ENCODE measurements around the gene GPLD1.
"Not testable (repeated sequence)": the region's sequence is repeated elsewhere in the genome, so short reads cannot be mapped to it uniquely, and the experiment has no call there.

GPLD1 gene

GRCh38 chr6:24453921-24454320 lies 35.5 kb downstream of the GPLD1 start:
- DNase-seq, result no peak

GRCh38 chr6:24451581-24452388 lies 37.6 kb downstream of the GPLD1 start:
- DNase-seq, result no peak

- DNase-seq, result no peak
Measured at GRCh38 chr6:24448828-24449525, 40.4 kb downstream of the GPLD1 start.

- DNase-seq, result no peak
Measured at GRCh38 chr6:24448396-24448795, 41.0 kb downstream of the GPLD1 start.

- DNase-seq, result no peak
Measured at GRCh38 chr6:24446670-24447069, 42.7 kb downstream of the GPLD1 start.

GRCh38 chr6:24445704-24446103 lies 43.7 kb downstream of the GPLD1 start:
- DNase-seq, result peak; percentile 45 to 80

GRCh38 chr6:24444588-24444987 lies 44.8 kb downstream of the GPLD1 start:
- DNase-seq, result no peak

- no peak for DNase-seq
Measured at GRCh38 chr6:24441599-24441904, 47.8 kb downstream of the GPLD1 start.

- no peak for DNase-seq
Measured at GRCh38 chr6:24440897-24441598, 48.3 kb downstream of the GPLD1 start.

GRCh38 chr6:24439858-24440539 lies 49.4 kb downstream of the GPLD1 start:
- no peak for DNase-seq

GRCh38 chr6:24436979-24437378 lies 52.4 kb downstream of the GPLD1 start:
- DNase-seq, result no peak

GRCh38 chr6:24432611-24433010 lies 56.8 kb downstream of the GPLD1 start:
- no peak for DNase-seq

GRCh38 chr6:24431045-24431451 lies 58.3 kb downstream of the GPLD1 start:
- peak; percentile 20 to 66 for DNase-seq

- no peak for DNase-seq
Measured at GRCh38 chr6:24430086-24430485, 59.3 kb downstream of the GPLD1 start.

GRCh38 chr6:24429146-24429545 lies 60.2 kb downstream of the GPLD1 start:
- DNase-seq, result no peak

GRCh38 chr6:24428615-24429014 lies 60.8 kb downstream of the GPLD1 start:
- DNase-seq, result no peak

- DNase-seq, result no peak
Measured at GRCh38 chr6:24426729-24427446, 62.5 kb downstream of the GPLD1 start.

- no peak for DNase-seq
Measured at GRCh38 chr6:24425091-24425490, 64.3 kb downstream of the GPLD1 start.

GRCh38 chr6:24419526-24419925 lies 69.9 kb downstream of the GPLD1 start:
- no peak for DNase-seq

GRCh38 chr6:24415753-24416152 lies 73.6 kb downstream of the GPLD1 start:
- DNase-seq, result no peak

GRCh38 chr6:24414531-24414930 lies 74.8 kb downstream of the GPLD1 start:
- not testable (repeated sequence) for DNase-seq

GRCh38 chr6:24412294-24412693 lies 77.1 kb downstream of the GPLD1 start:
- DNase-seq, result no peak

- no peak for DNase-seq
Measured at GRCh38 chr6:24410622-24411021, 78.8 kb downstream of the GPLD1 start.
